Mucosa of stomach (tissue), 1 donor: ENCODE data around the gene PLEKHO2.

Source experiments
- H3K27me3 ChIP-seq: one replicate; pipeline ENCODE4 v1.7.0; 2013; ENCODE audit warnings: mild to moderate bottlenecking, low read length; ENCODE audit not compliant: control insufficient read depth, insufficient read depth
- H3K36me3 ChIP-seq: one replicate; pipeline ENCODE4 v1.7.0; 2013; ENCODE audit warnings: low read length; ENCODE audit not compliant: control insufficient read depth, insufficient read depth
- H3K4me1 ChIP-seq: one replicate; pipeline ENCODE4 v1.7.0; 2013; ENCODE audit warnings: mild to moderate bottlenecking, low read length; ENCODE audit not compliant: control insufficient read depth, insufficient read depth
- H3K4me3 ChIP-seq: one replicate; pipeline ENCODE4 v1.7.0; 2013; ENCODE audit warnings: low read length
- H3K9ac ChIP-seq: one replicate; pipeline ENCODE4 v1.7.0; 2013; ENCODE audit warnings: mild to moderate bottlenecking, low read length, moderate library complexity
- H3K9me3 ChIP-seq: one replicate; pipeline ENCODE4 v1.7.0; 2013; ENCODE audit warnings: mild to moderate bottlenecking, low read length, moderate library complexity; ENCODE audit not compliant: control insufficient read depth
- donor health status: Pancreatic carcinoma.

Gene PLEKHO2

DNA sequence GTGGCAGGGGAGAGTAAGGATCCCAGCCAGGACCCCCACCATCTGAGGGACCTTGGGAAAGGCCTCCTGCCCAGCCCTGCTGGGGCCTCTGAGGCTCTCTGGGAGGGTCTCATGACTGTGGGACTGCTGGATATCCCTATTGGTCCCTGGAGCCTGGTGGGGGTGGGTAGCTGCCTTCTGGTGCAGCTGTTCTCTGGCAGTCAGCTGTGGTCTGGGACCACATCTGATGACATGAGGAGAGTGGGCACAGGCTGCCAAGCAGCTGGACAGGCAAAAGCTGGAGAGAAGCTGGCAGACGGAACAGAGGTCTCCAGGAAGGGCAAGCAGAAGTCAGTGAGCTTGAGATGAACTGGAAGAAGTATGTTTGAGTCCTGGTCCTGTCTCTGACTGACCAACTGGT, 22.4 kb downstream of the PLEKHO2 start:
- H3K36me3 ChIP-seq, result no peaks in the 10 kb centered on the region
- no peak overlapping the region for H3K4me3 ChIP-seq
- no peaks in the 10 kb centered on the region for H3K4me1 ChIP-seq
- no peaks in the 10 kb centered on the region for H3K27me3 ChIP-seq
- no peaks in the 10 kb centered on the region for H3K9me3 ChIP-seq
- no peak overlapping the region for H3K9ac ChIP-seq

DNA sequence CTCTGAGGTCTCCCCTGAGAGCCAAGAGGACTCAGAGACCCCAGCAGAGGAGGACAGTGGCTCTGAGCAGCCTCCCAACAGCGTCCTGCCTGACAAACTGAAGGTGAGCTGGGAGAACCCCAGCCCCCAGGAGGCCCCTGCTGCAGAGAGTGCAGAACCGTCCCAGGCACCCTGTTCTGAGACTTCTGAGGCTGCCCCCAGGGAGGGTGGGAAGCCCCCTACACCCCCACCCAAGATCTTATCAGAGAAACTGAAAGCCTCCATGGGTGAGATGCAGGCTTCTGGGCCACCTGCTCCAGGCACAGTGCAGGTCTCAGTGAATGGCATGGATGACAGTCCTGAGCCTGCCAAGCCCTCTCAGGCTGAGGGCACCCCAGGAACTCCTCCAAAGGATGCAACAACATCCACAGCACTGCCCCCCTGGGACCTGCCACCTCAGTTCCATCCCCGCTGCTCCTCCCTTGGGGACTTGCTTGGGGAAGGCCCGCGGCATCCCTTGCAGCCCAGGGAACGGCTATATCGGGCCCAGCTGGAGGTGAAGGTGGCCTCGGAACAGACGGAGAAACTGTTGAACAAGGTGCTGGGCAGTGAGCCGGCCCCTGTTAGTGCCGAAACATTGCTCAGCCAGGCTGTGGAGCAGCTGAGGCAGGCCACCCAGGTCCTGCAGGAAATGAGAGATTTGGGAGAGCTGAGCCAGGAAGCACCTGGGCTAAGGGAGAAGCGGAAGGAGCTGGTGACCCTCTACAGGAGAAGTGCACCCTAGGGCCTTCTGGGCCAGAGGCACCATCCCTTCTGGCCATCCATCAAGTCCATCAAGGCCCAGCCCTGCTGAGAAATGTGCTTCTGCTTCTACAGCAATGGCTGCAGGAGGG, 23.6 kb downstream of the PLEKHO2 start:
- Histone ChIP-seq H3K9ac (peak overlapping the region; percentile 3), H3K4me3 (no peak overlapping the region), H3K36me3 (no peaks in the 10 kb centered on the region), H3K27me3 (no peaks in the 10 kb centered on the region), H3K4me1 (no peaks in the 10 kb centered on the region), H3K9me3 (no peaks in the 10 kb centered on the region)

DNA sequence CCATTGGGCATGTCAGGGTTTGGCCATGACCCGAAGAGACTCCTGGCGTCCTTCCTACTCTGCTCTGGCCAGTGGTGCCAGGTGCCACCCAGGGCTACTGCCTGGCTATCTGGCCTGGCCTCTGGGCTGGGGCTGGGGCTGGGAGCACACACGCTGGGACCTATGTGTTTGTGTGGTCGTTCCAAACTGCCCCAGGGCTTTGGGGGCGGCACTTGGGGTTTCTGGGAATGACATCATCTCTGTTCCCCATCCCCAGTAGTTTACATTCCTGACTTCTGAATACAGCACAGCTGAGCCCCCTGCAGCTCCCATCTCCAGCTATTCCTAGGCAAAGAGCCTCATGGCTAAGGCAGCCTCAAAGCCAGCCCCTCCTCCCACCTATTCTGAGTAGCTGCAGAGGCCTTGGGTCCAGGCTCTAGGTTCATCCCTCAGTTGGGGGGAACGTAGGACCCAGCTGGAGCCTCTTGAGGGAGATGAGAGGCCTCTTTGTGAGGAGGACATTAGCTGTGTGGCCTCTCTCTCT, 24.3 kb downstream of the PLEKHO2 start:
- no peak overlapping the region for H3K4me3 ChIP-seq
- no peaks in the 10 kb centered on the region for H3K27me3 ChIP-seq
- H3K9ac ChIP-seq, result peak overlapping the region; percentile 3
- H3K36me3 ChIP-seq, result no peaks in the 10 kb centered on the region
- no peaks in the 10 kb centered on the region for H3K4me1 ChIP-seq
- no peaks in the 10 kb centered on the region for H3K9me3 ChIP-seq

DNA sequence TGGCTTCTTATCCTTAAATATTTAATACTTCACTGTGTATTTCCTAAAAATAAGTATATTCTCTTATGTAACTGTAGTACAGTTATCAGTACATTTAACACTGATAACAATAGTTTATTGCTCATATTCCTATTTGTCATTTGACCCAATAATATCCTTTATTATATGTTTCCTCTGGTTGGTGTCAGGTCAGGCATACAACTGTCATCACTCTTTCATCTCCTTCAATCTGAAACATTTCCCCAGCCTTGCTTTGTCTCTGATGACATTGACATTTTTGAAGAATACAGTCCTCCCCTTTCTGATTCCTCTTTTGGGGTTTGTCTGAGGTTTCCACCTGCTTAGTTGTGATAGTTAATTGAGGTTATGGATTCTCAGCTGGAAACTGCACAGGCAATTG, 27.8 kb downstream of the PLEKHO2 start:
- no peaks in the 10 kb centered on the region for H3K27me3 ChIP-seq
- H3K9me3 ChIP-seq, result no peaks in the 10 kb centered on the region
- no peak overlapping the region for H3K9ac ChIP-seq
- no peaks in the 10 kb centered on the region for H3K36me3 ChIP-seq
- no peak overlapping the region for H3K4me3 ChIP-seq
- no peaks in the 10 kb centered on the region for H3K4me1 ChIP-seq

DNA sequence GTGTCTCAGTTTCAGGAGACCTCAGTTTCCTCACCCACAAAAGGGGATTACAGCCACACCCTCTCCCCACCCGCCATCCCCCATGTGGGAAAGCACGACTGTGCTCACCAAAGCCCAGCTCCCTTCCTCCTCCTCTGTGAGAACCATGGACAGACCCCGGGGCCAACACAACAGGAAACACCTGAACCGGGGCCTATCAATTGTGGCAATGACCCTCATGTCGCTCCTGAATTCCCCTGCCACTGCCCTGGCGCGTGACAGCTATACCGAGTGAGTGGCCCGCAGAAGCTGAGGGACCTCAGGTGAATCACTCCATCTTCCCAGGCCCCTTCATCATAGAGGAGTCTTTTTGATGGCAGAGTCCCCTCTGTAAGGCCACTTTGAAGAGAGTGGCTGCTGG, 28.6 kb downstream of the PLEKHO2 start:
- no peaks in the 10 kb centered on the region for H3K27me3 ChIP-seq
- H3K9ac ChIP-seq, result no peak overlapping the region
- no peak overlapping the region for H3K4me3 ChIP-seq
- no peaks in the 10 kb centered on the region for H3K9me3 ChIP-seq
- H3K36me3 ChIP-seq, result no peaks in the 10 kb centered on the region
- no peaks in the 10 kb centered on the region for H3K4me1 ChIP-seq

DNA sequence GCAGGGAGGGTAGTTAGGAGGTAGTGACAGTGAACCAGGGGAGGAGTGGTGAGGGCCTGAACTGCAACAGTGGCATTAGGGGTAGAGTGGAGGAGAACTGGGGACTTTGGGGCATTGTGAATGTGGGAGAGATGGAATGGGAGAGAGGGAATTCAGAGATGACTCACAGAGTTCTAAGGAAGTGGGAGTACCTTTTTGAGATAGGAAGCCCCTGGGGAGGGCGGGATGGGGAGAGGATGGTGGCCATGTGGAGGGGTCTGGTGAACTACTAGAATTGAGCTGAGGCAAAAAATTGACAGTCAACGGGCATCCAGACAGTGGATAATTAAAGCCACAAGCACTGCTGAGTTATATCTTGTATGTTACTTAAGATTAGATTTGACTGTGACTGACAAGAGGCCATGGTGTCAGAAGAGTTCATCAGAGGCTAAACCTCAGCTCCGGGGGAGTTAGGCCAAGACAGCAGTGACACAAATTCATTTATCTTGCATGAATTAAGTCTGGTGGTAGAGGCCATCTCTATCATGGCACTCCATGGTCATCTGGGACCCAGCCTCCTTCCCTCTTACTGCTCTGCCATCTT, 34.0 kb downstream of the PLEKHO2 start:
- no peaks in the 10 kb centered on the region for H3K9me3 ChIP-seq
- H3K27me3 ChIP-seq, result no peaks in the 10 kb centered on the region
- no peak overlapping the region for H3K9ac ChIP-seq
- no peak overlapping the region for H3K4me3 ChIP-seq
- H3K4me1 ChIP-seq, result peaks cover 9% of the 10 kb centered on the region
- H3K36me3 ChIP-seq, result no peaks in the 10 kb centered on the region

DNA sequence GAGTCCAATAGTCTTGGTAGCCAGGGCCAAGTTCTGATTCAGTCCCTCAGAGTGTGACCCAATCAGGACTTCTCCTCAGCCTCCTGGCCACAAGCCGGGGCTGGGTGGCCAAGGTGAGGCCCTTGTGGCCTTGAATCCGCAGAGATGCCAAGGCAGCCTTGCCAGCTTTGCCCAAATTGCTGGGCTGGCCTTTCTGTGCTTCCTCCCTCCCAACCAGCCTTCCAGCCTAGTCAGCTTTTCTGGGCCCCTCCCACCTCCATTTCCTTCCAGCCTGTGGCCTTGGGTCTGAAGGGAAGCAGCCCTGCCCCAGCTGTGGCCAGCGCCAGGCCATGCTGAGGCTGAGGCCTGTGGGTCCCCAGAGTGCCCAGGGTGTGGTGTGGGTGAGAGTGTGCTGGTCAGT, 35.7 kb downstream of the PLEKHO2 start:
- H3K27me3 ChIP-seq, result no peaks in the 10 kb centered on the region
- peak overlapping the region; percentile 10 for H3K9ac ChIP-seq
- peaks cover 9% of the 10 kb centered on the region for H3K4me1 ChIP-seq
- no peaks in the 10 kb centered on the region for H3K36me3 ChIP-seq
- H3K9me3 ChIP-seq, result no peaks in the 10 kb centered on the region
- H3K4me3 ChIP-seq, result no peak overlapping the region

DNA sequence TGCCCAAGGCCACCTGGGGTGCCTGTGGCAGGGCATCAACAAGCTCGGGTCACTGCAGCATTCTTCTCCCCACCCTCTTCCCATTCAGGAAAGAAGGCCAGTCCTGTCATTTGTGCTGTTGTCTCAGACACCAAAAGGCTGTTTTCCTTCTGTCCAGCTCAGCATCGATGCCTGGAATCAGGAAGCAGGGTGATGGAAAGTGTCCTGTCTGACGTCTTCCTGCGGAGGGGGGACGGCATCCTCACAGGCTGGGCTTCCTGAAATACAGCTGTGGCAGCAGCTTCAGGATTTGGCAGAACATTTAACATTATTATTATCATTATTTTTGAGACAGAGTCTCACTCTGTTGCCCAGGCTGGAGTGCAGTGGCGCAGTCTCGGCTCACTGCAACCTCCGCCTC, 37.0 kb downstream of the PLEKHO2 start:
- Histone ChIP-seq H3K36me3 (no peaks in the 10 kb centered on the region), H3K9ac (no peak overlapping the region), H3K4me1 (peaks cover 12% of the 10 kb centered on the region), H3K9me3 (no peaks in the 10 kb centered on the region), H3K27me3 (no peaks in the 10 kb centered on the region), H3K4me3 (no peak overlapping the region)

DNA sequence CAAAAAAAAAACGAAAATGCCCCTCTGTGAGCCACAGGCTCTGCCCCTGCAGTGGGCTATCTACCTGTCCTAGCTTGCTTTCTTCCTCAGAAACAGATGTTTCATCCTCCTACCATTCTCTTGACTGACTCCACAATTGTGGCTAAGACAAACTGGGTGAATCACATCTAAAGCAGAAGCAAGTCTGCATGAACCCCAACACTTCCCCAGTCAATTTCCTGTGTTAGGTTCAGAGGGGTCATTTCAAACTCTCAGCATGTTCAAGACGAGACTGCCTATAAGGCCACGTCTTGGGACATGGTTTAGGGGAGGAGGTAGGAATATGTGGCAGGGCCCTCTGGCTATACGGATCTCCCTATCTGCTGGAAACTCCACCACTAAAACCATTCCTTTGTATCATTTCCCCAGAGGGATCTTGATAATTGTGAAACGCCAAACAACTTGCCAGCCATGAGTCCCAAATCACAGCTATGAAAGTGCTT, 41.4 kb downstream of the PLEKHO2 start:
- Histone ChIP-seq H3K4me1 (peaks cover 9% of the 10 kb centered on the region), H3K9me3 (no peaks in the 10 kb centered on the region), H3K9ac (no peak overlapping the region), H3K36me3 (no peaks in the 10 kb centered on the region), H3K27me3 (no peaks in the 10 kb centered on the region), H3K4me3 (no peak overlapping the region)

DNA sequence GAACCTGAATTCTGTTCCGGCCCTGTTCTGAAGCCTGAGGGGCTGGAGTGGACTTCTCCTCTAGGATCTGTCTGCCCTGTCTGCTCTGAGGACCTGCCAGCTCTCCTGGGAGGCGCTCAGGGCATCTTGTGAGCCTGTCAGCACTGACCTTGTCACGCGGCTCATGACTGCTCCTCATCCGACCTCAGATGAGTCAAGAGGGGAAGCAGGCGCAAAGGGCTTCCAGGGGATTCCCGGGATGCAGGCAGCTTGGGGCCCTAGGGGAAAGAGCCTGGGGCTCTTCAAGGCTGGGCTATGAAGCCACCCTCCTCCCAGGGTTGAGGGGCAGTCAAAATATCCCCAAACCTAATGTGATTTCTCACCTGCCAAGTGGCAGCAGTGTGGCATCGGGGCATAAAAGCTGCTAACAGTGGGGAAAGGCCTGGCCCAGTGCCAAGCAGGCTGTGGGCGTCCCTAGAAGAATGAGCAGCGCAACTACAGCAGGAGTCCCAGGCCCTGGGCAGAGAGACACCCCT, 42.3 kb downstream of the PLEKHO2 start:
- peak overlapping the region; percentile 39 for H3K9ac ChIP-seq
- H3K4me3 ChIP-seq, result no peak overlapping the region
- H3K36me3 ChIP-seq, result no peaks in the 10 kb centered on the region
- no peaks in the 10 kb centered on the region for H3K27me3 ChIP-seq
- no peaks in the 10 kb centered on the region for H3K9me3 ChIP-seq
- H3K4me1 ChIP-seq, result peaks cover 8% of the 10 kb centered on the region

DNA sequence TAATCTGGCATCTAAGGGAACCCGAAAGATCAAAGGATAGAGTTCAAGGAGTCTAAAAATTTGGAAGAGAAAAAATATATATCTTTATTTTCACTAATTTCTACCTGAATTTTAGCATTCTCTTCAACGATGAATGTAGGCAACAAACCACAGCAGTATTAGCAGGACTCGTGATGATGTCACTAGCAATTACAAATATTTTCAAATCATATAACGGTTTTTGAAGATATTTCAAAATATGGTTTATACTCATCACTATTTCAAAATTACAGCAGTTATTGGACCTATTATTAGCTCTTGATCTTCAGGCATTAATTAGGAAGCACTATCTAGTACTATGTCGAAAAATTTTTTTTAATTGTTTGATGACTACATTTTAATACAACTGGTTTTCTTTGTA, 43.0 kb downstream of the PLEKHO2 start:
- no peaks in the 10 kb centered on the region for H3K27me3 ChIP-seq
- no peak overlapping the region for H3K9ac ChIP-seq
- peaks cover 8% of the 10 kb centered on the region for H3K4me1 ChIP-seq
- H3K4me3 ChIP-seq, result no peak overlapping the region
- H3K36me3 ChIP-seq, result no peaks in the 10 kb centered on the region
- H3K9me3 ChIP-seq, result no peaks in the 10 kb centered on the region

DNA sequence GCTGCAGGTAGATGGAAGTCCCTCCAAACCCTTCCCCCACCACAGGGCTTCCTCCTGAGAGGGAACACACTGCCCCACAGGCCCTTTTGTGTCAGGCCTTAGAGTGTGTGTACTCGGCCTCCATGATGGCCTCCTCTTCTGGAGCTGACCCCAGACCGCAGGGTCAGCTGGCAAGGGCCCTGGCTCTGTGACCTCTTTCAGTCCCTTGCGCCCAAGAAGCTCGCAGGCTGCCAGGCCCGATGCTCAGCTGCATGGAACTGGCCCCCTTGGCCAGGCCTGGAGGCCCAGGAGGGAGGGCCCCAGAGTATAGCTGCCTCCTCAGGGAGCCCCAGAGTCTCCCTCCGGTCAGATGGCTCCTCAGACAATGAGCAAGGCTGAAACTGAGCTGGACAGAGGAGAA, 46.6 kb downstream of the PLEKHO2 start:
- no peaks in the 10 kb centered on the region for H3K27me3 ChIP-seq

More for the DNA sequence above, 46.6 kb downstream of the PLEKHO2 start:
- H3K36me3 ChIP-seq, result no peaks in the 10 kb centered on the region
- H3K9me3 ChIP-seq, result no peaks in the 10 kb centered on the region
- H3K4me1 ChIP-seq, result peaks cover 8% of the 10 kb centered on the region
- H3K9ac ChIP-seq, result no peak overlapping the region
- H3K4me3 ChIP-seq, result no peak overlapping the region
